ENCODE data around the gene ZDHHC6. TPM values are rescaled to one million over a fixed set of nuclear protein-coding genes. Genes with fewer than 3 reads are reported as not detected.

The ZDHHC6 gene
- polyA plus RNA-seq, 3 donors = 34.0 to 39.2 (median 39.0) TPM

- peaks cover 19 to 58% of the 10 kb centered on the region in 2 donors for H3K36me3 Mint-ChIP-seq
- no peaks in the 10 kb centered on the region for H3K4me1 ChIP-seq (ENCODE audit: control insufficient read depth in 1 of 2, insufficient read depth in 2 of 2, low read length in 2 of 2)
- DNase-seq = peak; percentile 8 to 41 (median 36)
- no peak overlapping the region for H3K9ac ChIP-seq (ENCODE audit: insufficient read depth, low read length, poor library complexity, severe bottlenecking)
- WGBS (ENCODE audit: insufficient coverage) = no CpG with 5 or more reads among the region's 4 CpGs
- H3K79me2 ChIP-seq (ENCODE audit: insufficient read depth, low read length) = peaks cover 4% of the 10 kb centered on the region
- no peaks in the 10 kb centered on the region for H3K27me3 Mint-ChIP-seq (ENCODE audit: low read depth in 3 of 3)
- peaks cover 5% of the 10 kb centered on the region for H3K4me1 Mint-ChIP-seq
- no peak overlapping the region for H3K4me3 ChIP-seq (replicated peaks in 1 of 3; ENCODE audit: low read depth in 2 of 3, low read length in 3 of 3)
- intact Hi-C loops (cut with micrococcal nuclease) = no loop called here
- no peak overlapping the region for H3K4me3 Mint-ChIP-seq
- no peaks in the 10 kb centered on the region for H3K27me3 ChIP-seq (ENCODE audit: control insufficient read depth in 2 of 2, insufficient read depth in 2 of 2, low read length in 2 of 2)
- peaks cover 21 to 40% of the 10 kb centered on the region in 2 donors for H3K36me3 ChIP-seq (replicated peaks in 1 of 2; ENCODE audit: control insufficient read depth in 1 of 2, insufficient read depth in 2 of 2, low read length in 2 of 2)
- no peaks in the 10 kb centered on the region for H3K9me3 ChIP-seq (replicated peaks in 1 of 2; ENCODE audit: control insufficient read depth in 1 of 2, insufficient read depth in 1 of 2, low read length in 2 of 2)
- peak overlapping the region in 1 of 7 donors; percentile 32 for H3K27ac Mint-ChIP-seq
- TF ChIP-seq CTCF (IDR thresholded peaks at IDR 0.05) = peak; percentile 71
- H3K27ac ChIP-seq (ENCODE audit: low read depth in 1 of 2, low read length in 2 of 2) = no peak overlapping the region
- no peak overlapping the region for H3K4me2 ChIP-seq (replicated peaks; ENCODE audit: extremely low read depth, low read length, poor library complexity, severe bottlenecking)
- no peak overlapping the region for H2AFZ ChIP-seq (ENCODE audit: insufficient read depth, low read depth, low read length, poor library complexity, severe bottlenecking)
- H3K9me3 Mint-ChIP-seq = no peaks in the 10 kb centered on the region
- H4K20me1 ChIP-seq (ENCODE audit: insufficient read depth, low read length) = peaks cover 50% of the 10 kb centered on the region
Observed at GRCh38 chr10:112471878-112472487, 25.3 kb upstream of the ZDHHC6 start.

- no peaks in the 10 kb centered on the region for H3K9me3 ChIP-seq (replicated peaks in 1 of 2; ENCODE audit: control insufficient read depth in 1 of 2, insufficient read depth in 1 of 2, low read length in 2 of 2)
- WGBS (ENCODE audit: insufficient coverage) = no CpG with 5 or more reads among the region's 1 CpG
- Mint-ChIP-seq H3K4me1 (peaks cover 4% of the 10 kb centered on the region), H3K9me3 (peaks cover 0 to 3% (median 0%) of the 10 kb centered on the region in 7 donors), H3K4me3 (no peak overlapping the region), H3K27me3 (ENCODE audit: low read depth in 3 of 3) (no peaks in the 10 kb centered on the region), H3K36me3 (peaks cover 43 to 76% of the 10 kb centered on the region in 2 donors), H3K27ac (no peak overlapping the region)
- no peak overlapping the region for H3K4me2 ChIP-seq (replicated peaks; ENCODE audit: extremely low read depth, low read length, poor library complexity, severe bottlenecking)
- no peak overlapping the region for H2AFZ ChIP-seq (ENCODE audit: insufficient read depth, low read depth, low read length, poor library complexity, severe bottlenecking)
- no peaks in the 10 kb centered on the region for H3K79me2 ChIP-seq (ENCODE audit: insufficient read depth, low read length)
- no peaks in the 10 kb centered on the region for H3K4me1 ChIP-seq (ENCODE audit: control insufficient read depth in 1 of 2, insufficient read depth in 2 of 2, low read length in 2 of 2)
- no peak overlapping the region for H3K4me3 ChIP-seq (replicated peaks in 1 of 3; ENCODE audit: low read depth in 2 of 3, low read length in 3 of 3)
- no peaks in the 10 kb centered on the region for H3K27me3 ChIP-seq (ENCODE audit: control insufficient read depth in 2 of 2, insufficient read depth in 2 of 2, low read length in 2 of 2)
- no peak for DNase-seq
- peaks cover 41 to 80% of the 10 kb centered on the region in 2 donors for H3K36me3 ChIP-seq (replicated peaks in 1 of 2; ENCODE audit: control insufficient read depth in 1 of 2, insufficient read depth in 2 of 2, low read length in 2 of 2)
- TF ChIP-seq CTCF (IDR thresholded peaks at IDR 0.05) = no peak
- intact Hi-C loops (cut with micrococcal nuclease) = no loop called here
- H3K27ac ChIP-seq (ENCODE audit: low read depth in 1 of 2, low read length in 2 of 2) = no peak overlapping the region
- H4K20me1 ChIP-seq (ENCODE audit: insufficient read depth, low read length) = peaks cover 24% of the 10 kb centered on the region
- no peak overlapping the region for H3K9ac ChIP-seq (ENCODE audit: insufficient read depth, low read length, poor library complexity, severe bottlenecking)
Observed at GRCh38 chr10:112467541-112468075, 20.9 kb upstream of the ZDHHC6 start.

Data from CD14-positive monocyte (primary cell).